HUES64 (cell line): ENCODE results near the gene TMCO4.

Experiments used
- H3K27ac ChIP-seq: 2 replicates; pipeline ENCODE4 v1.7.0; 2013; ENCODE audit warnings: low read depth, low read length, inconsistent platforms
- H3K27me3 ChIP-seq: 2 replicates; pipeline ENCODE4 v1.6.1; 2013; ENCODE audit warnings: mild to moderate bottlenecking, low read length; ENCODE audit not compliant: insufficient read depth
- H3K36me3 ChIP-seq: 2 replicates; pipeline ENCODE4 v1.6.1; 2013; ENCODE audit warnings: mild to moderate bottlenecking, low read length; ENCODE audit not compliant: insufficient read depth
- H3K4me1 ChIP-seq: 2 replicates; pipeline ENCODE4 v1.6.1; 2013; ENCODE audit warnings: mild to moderate bottlenecking, low read length, moderate library complexity; ENCODE audit not compliant: insufficient read depth
- H3K4me3 ChIP-seq: 2 replicates; pipeline ENCODE4 v1.5.1; 2013; ENCODE audit warnings: mild to moderate bottlenecking, low read length, moderate library complexity
- H3K9ac ChIP-seq: 2 replicates; pipeline ENCODE4 v1.6.1; 2013; ENCODE audit warnings: mild to moderate bottlenecking, low read depth, low read length
- H3K9me3 ChIP-seq: 2 replicates; pipeline ENCODE4 v1.6.1; 2013; ENCODE audit warnings: low read depth, low read length; ENCODE audit not compliant: insufficient read depth
- WGBS: fragments of 150-250, 120-280 bp; methylation state at CpG from one replicate; pipeline ENCODE4 v1.1.7; 2013; ENCODE audit warnings: missing lambda C conversion rate; 5-methylcytosine and 5-hydroxymethylcytosine counted together

Gene TMCO4

DNA sequence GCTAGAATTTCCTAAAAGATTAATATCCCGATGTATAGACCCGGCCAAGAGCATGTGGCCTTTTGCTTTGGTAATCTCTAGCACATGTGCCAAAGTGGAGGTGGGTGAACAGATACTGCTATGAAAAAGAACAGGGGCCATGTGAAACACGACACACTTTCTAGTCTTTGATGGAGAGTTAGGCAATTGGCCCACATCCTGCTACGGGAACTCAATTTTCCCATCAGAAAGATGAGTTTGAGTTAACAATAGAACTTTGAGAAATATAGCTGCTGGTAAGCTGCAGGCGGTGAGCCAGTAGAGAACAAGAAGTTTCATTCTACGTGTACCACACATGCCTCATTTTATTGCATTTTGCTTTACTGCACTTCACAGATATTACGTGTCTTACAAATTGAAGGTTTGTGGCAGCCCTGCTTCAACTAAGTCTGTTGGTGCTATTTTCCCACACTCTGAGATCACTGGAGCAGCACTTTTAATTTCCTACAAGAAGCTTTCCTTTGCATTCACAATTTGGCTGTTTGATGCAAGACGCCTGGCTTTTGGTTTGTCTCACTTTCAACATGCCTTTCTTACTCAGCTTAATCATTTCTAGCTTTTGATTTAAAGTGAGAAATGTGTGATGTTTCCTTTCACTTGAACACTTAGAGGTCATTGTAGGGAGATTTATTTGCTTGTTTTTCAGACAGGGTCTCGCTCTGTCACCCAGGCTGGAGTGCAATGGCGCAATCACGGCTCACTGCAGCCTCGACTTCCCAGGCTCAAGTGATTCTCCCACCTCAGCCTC, 88.7 kb downstream of the TMCO4 start:
- H3K4me3 ChIP-seq, result no peak overlapping the region
- no peaks in the 10 kb centered on the region for H3K36me3 ChIP-seq
- H3K9ac ChIP-seq, result no peak overlapping the region
- H3K9me3 ChIP-seq, result no peaks in the 10 kb centered on the region
- no peaks in the 10 kb centered on the region for H3K4me1 ChIP-seq
- H3K27ac ChIP-seq, result no peak overlapping the region
- 94% methylated on average over 12 of the region's 12 CpGs for WGBS
- H3K27me3 ChIP-seq, result no peaks in the 10 kb centered on the region

DNA sequence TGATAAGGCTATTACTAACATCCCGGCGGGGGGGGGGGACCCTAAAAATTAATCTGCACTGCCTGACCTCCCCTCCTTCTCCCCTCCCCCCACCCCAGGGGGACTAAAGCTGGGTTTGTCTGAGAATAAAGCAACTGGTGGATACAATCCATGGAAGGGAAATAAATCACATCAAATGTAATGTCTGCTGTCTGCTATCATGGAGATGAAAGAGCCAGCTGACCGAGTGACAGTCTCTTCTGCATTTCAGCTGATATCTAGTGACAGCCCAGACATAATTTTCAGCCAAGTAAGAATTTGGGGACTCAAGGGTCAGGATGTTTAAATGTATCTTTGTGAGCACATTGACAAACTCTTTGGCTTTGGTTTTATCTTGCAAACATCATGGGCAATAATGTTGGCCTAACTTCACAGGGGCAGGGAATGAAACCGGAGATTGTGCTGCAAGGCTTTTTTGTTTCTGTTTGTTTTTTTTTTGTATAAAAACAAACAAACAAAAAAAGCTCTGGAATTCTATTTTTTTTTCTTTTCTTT, 90.4 kb downstream of the TMCO4 start:
- H3K4me3 ChIP-seq, result no peak overlapping the region
- no peak overlapping the region for H3K9ac ChIP-seq
- H3K27me3 ChIP-seq, result no peaks in the 10 kb centered on the region
- H3K9me3 ChIP-seq, result no peaks in the 10 kb centered on the region
- 0 out of 2 replicates have a peak, but pooled peaks cover 3% of the 10 kb centered on the region for H3K4me1 ChIP-seq
- no peaks in the 10 kb centered on the region for H3K36me3 ChIP-seq
- WGBS, result 88% methylated on average over 1 of the region's 4 CpGs
- no peak overlapping the region for H3K27ac ChIP-seq

DNA sequence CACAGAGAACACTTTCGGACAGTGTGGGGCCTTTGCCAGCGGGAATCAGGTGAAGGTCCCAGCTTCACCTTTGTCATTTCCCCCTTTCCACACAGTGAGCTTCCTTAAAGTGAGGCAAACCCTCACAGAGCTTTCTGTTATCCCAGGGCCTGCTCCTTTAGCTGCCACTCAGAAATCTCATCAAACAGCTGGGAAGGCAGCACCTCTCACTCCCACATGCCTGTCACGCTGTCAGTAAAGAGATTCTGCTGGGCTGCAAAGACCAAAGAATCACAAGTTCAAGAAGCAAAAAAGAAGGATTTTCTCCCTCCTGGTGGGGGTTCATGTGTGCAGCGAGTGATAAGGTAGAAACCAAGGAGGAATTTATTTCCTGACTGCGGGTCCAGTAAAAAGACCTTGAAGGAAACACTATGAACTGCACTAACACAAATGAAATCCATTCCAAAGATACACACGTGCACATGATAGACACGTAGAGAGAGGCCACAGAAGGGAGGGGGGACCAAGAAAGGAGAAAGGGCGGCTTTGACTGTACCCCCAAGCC, 91.1 kb downstream of the TMCO4 start:
- H3K9ac ChIP-seq, result no peak overlapping the region
- H3K36me3 ChIP-seq, result no peaks in the 10 kb centered on the region
- H3K9me3 ChIP-seq, result no peaks in the 10 kb centered on the region
- 86% methylated on average over 7 of the region's 8 CpGs for WGBS
- H3K27me3 ChIP-seq, result no peaks in the 10 kb centered on the region
- peaks cover 7% of the 10 kb centered on the region; the same call in 1 of the 2 replicates for H3K4me1 ChIP-seq
- no peak overlapping the region for H3K4me3 ChIP-seq
- no peak overlapping the region for H3K27ac ChIP-seq

DNA sequence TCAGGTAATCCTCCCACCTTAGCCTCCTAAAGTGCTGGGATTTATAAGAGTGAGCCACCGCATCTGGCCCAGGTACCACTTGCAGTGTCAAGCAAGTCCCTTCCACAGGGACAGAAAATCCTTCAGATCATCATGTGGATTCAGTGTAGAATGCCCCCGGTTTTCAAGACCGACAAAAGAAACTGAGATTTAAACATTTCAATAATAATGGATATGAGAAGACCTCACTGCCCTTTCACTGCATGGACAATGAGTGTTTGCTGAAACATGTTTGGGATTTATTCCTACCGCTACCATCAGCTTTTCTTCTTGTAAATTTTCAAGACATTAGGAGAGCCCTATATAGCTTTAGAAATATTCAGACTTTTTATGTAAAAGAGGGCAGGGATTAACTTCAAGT, 93.6 kb downstream of the TMCO4 start:
- peaks cover 7% of the 10 kb centered on the region; the same call in 1 of the 2 replicates for H3K4me1 ChIP-seq
- H3K27me3 ChIP-seq, result no peaks in the 10 kb centered on the region
- no peaks in the 10 kb centered on the region for H3K9me3 ChIP-seq
- H3K4me3 ChIP-seq, result no peak overlapping the region
- H3K36me3 ChIP-seq, result no peaks in the 10 kb centered on the region
- H3K9ac ChIP-seq, result no peak overlapping the region
- WGBS, result over 99% methylated on average over 3 of the region's 4 CpGs
- H3K27ac ChIP-seq, result no peak overlapping the region

DNA sequence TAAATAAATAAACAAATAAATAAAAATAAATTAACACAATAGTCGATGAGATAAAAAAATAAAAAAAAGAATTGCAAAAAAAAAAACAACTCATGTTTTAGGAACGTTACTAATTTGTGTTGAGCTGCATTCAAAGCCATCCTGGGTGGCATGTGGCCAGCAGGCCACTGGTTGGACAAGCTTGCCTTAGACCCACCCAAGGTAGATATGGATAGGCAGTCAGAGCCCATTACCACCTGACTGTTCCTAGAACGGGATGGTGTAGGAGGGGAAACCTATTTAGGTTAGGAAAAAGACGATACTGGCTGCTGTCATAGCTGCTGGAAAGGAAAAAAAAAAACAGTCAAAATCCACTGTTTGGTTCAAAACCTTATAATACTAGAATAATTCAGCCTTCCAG, 94.3 kb downstream of the TMCO4 start:
- H3K36me3 ChIP-seq, result no peaks in the 10 kb centered on the region
- no peak overlapping the region for H3K4me3 ChIP-seq
- WGBS, result 98% methylated on average over 3 of the region's 4 CpGs
- H3K27ac ChIP-seq, result no peak overlapping the region
- peaks cover 7% of the 10 kb centered on the region; the same call in 1 of the 2 replicates for H3K4me1 ChIP-seq
- H3K9ac ChIP-seq, result no peak overlapping the region
- H3K9me3 ChIP-seq, result no peaks in the 10 kb centered on the region
- H3K27me3 ChIP-seq, result no peaks in the 10 kb centered on the region

DNA sequence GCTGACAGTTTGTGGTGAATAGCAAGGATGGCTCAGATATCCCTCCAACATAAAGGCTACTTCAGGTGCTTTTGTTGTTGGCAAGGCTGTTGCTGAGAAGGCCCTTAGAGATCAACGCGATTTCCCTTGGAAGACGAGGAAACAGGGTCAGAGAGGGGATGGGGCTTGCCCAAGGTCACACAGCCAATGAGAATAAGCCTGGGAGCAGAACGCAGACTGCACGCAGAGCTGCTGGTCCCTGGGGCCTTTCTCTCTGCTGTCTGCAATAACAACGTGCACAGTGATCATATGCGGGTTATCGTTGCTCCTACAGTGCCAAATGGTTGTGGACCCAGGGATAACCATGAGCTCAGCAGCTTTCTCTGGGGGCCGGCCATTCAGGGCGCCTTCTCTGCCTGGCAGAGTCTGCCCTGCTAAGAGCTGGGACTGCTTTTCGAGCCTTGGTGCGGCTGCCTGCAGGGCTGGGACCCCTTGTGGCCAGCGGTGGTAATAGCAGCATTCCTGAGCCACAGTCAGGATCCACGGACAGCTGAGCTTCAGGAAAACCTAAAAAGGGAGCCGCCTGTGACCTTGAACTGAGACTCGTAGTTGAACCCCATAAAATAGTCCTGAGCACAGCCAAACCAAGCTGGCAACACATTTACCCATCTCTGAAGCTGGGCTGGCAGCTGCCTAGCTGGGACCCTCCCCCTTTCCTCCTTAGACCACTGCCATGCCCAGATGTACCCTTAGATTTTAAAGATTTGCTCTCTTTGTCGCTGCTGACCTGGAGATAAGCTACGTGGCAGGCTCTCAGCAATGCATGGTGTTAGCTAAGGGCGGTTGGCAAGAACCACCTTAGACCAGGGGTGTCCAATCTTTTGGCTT, 95.2 kb downstream of the TMCO4 start:
- Histone ChIP-seq H3K27ac (no peak overlapping the region), H3K36me3 (no peaks in the 10 kb centered on the region), H3K4me3 (peak overlapping the region; percentile 33), H3K9ac (no peak overlapping the region), H3K27me3 (no peaks in the 10 kb centered on the region), H3K9me3 (no peaks in the 10 kb centered on the region), H3K4me1 (peaks cover 7% of the 10 kb centered on the region; the same call in 1 of the 2 replicates)
- WGBS, result 17% methylated on average over 19 of the region's 19 CpGs

DNA sequence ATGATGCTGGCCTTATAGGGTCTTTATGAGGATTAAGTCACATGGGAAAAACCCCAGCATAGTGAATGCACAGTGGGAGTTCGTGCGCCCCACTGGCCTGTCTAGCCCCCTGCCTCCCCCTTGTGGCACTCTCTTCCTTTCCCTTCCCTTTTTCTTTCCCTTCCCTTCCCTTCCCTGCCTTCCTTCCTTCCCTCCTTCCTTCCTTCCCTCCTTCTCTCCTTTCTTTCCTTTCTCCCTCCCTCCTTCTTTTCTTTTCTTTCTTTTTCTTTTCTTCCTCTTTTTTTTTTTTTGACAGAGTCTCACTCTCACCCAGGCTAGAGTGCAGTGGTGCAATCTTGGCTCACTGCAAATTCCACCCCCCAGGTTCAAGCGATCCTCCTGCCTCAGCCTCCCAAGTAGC, 96.4 kb downstream of the TMCO4 start:
- no peak overlapping the region for H3K27ac ChIP-seq
- H3K4me1 ChIP-seq, result peaks cover 7% of the 10 kb centered on the region; the same call in 1 of the 2 replicates
- H3K36me3 ChIP-seq, result no peaks in the 10 kb centered on the region
- WGBS, result 82% methylated on average over 3 of the region's 3 CpGs
- H3K9me3 ChIP-seq, result no peaks in the 10 kb centered on the region
- H3K9ac ChIP-seq, result no peak overlapping the region
- H3K27me3 ChIP-seq, result no peaks in the 10 kb centered on the region
- H3K4me3 ChIP-seq, result no peak overlapping the region

DNA sequence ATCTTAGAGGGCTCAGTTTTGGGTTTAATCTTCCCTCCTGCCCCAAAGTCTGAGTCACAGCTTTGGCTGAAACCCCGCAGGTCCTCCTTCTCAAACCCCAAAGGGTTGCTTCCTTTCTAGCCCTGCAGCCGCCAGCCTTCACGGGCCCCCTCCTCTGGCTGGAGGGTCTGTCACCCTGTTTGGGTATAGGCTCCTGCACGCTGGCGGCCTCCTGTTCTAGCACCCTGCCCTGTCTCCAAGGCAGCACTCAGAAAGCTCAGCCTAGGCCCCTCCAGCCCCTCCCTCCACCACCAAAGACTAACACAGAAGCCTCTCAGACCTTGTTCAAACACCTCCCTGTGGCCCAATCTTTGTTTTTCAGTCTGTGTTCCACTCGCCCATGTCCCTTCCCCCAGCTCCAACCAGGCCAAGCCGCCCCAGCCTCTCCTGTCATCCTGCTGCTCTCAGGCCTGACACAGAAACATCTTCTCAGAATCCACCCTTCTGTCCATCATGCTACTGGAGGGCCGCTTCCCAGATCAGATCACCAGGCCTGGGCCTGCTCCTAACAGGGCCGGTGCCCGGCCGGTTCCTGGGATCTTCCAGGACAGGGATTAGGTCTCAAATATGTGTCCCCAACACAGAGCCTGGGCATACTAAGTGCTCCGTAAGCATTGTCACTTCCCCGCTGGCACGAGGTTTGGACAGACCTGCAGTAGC, 99.5 kb downstream of the TMCO4 start:
- Histone ChIP-seq H3K27me3 (no peaks in the 10 kb centered on the region), H3K9me3 (no peaks in the 10 kb centered on the region), H3K36me3 (no peaks in the 10 kb centered on the region), H3K9ac (no peak overlapping the region), H3K4me1 (peaks cover 7% of the 10 kb centered on the region; the same call in 1 of the 2 replicates), H3K4me3 (no peak overlapping the region), H3K27ac (no peak overlapping the region)
- 89% methylated on average over 14 of the region's 14 CpGs for WGBS

DNA sequence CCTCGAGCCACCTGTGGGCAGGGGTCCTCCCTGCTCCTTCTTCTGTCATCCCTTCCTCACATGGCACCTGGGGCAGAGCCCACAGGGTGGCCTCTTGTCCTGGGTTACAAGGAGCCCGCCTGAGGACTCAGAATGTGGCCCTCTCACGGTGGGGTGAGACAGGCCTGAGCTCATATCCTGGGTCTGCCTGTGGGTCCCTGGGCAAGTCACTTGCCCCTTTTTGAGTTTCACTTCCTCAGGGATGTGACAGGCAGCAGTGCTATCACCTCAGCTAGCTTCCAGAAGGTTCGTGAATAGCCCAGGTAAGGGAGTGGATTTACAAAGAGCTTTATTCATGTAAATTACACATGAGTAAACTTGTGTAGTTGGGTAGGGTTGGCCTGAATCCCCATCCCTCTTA, 101.5 kb downstream of the TMCO4 start:
- H3K27me3 ChIP-seq, result no peaks in the 10 kb centered on the region
- no peak overlapping the region for H3K9ac ChIP-seq
- no peak overlapping the region for H3K4me3 ChIP-seq
- no peak overlapping the region for H3K27ac ChIP-seq
- no peaks in the 10 kb centered on the region for H3K9me3 ChIP-seq
- H3K4me1 ChIP-seq, result no peaks in the 10 kb centered on the region
- WGBS, result 81% methylated on average over 4 of the region's 4 CpGs
- no peaks in the 10 kb centered on the region for H3K36me3 ChIP-seq

DNA sequence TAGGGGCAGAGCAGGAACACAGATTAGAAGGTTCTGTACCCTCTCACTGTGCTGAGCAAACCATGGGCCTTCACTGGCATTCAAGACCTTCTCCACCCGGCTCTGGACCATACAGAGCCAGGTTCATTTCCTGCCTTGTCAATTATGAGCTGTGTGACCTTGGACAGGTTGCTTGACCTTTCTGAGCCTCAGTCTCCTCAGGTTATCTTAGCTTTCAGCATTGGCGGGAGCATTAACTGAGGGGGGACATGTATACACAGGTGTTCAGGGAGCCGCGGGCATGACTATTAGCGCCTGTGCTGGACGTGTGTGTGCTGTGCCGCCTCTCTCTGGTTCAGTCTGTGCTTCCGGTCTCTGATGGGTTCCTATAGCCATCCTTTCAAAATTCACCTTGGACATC, 102.9 kb downstream of the TMCO4 start:
- no peaks in the 10 kb centered on the region for H3K27me3 ChIP-seq
- H3K27ac ChIP-seq, result no peak overlapping the region
- no peak overlapping the region for H3K4me3 ChIP-seq
- no peaks in the 10 kb centered on the region for H3K4me1 ChIP-seq
- H3K36me3 ChIP-seq, result no peaks in the 10 kb centered on the region
- no peaks in the 10 kb centered on the region for H3K9me3 ChIP-seq
- no peak overlapping the region for H3K9ac ChIP-seq
- WGBS, result 94% methylated on average over 8 of the region's 8 CpGs
